Ovary (tissue), 9 donors: ENCODE results near the gene PPCDC. TPM values are rescaled to one million over a fixed set of nuclear protein-coding genes. Genes with fewer than 3 reads are reported as not detected.

Experiments used
- DNase-seq, 5 donors: peaks; one replicate each; pipeline ENCODE4 v3.0.0-alpha.2; 2019 to 2020
- H3K27ac ChIP-seq, 2 donors: fragments of 200-600 bp; one replicate each; pipeline versions ENCODE4 v1.5.1 to v1.8.0; 2019 to 2022
- H3K27me3 ChIP-seq: fragments of 200-600 bp; one replicate; pipeline ENCODE4 v1.8.0; 2022
- H3K36me3 ChIP-seq: fragments of 200-600 bp; sonication (generic); one replicate; pipeline ENCODE4 v1.5.1; 2019
- H3K4me1 ChIP-seq: one replicate; pipeline ENCODE4 v1.8.1; 2013; ENCODE audit warnings: mild to moderate bottlenecking, moderate library complexity; ENCODE audit not compliant: insufficient read depth
- H3K4me3 ChIP-seq: fragments of 200-600 bp; sonication (generic); one replicate; pipeline ENCODE4 v1.5.1; 2017
- H3K9me3 ChIP-seq, 2 donors: fragments of 200-600 bp in 1 of 2; sonication (generic) in 1 of 2; one replicate each; pipeline versions ENCODE4 v1.5.1 to v1.8.1; 2013 to 2019; ENCODE audit warnings: mild to moderate bottlenecking in 1 of 2, moderate library complexity in 1 of 2
- CTCF ChIP-seq, 3 donors: fragments of 450-650 bp in 2 of 3; fragments of 200-600 bp in 1 of 3; IDR thresholded peaks; one replicate each; pipeline versions ENCODE4 v1.5.1 to v1.8.0; 2016 to 2022; ENCODE audit warnings: antibody characterized with exemption in 3 of 3, mild to moderate bottlenecking in 1 of 3
- EP300 ChIP-seq: sonication (generic); formaldehyde crosslinking; IDR thresholded peaks from one replicate; pipeline ENCODE4 v1.6.1; 2017; ENCODE audit warnings: antibody characterized with exemption
- POLR2A ChIP-seq: fragments of 450-650 bp; IDR thresholded peaks from one replicate; pipeline ENCODE4 v1.6.1; 2017; ENCODE audit warnings: antibody characterized with exemption, mild to moderate bottlenecking, moderate library complexity
- WGBS, 3 donors: extraction: QIAGEN DNeasy Blood & Tissue Kit in 1 of 3; methylation state at CpG; one replicate each; pipeline versions ENCODE4 v1.1.5 to v1.1.7; 2013 to 2017; 5-methylcytosine and 5-hydroxymethylcytosine counted together
- intact Hi-C, 4 donors: fragments of 100-400 bp; cut with DNase I; formaldehyde crosslinking; loops; one replicate each; pipeline versions ENCODE4 v1.11.0 to v1.15.1; 2022 to 2023
- polyA plus RNA-seq, 2 donors: library from polyadenylated mRNA; stranded (reverse); fragments of 200-250 nt in 1 of 2; fragments of 350-450 nt in 1 of 2; fragmentation: Illumina TruSeq in 1 of 2; extraction: RNeasy Lipid Tissue Mini Kit (QIAGEN cat#74804) in 1 of 2; gene quantifications; one replicate each; pipeline ENCODE4 v1.2.3, GENCODE V29; 2013 to 2014
- small RNA-seq: library from RNA; depleted of rRNA; stranded (forward); fragments of <200 nt; gene quantifications from one replicate; pipeline ENCODE3, GENCODE V24; 2016
- total RNA-seq, 7 donors: library from RNA; depleted of rRNA in 2 of 7; stranded (reverse); fragments of >200 nt in 2 of 7; fragmentation: NEBNext Ultra II Directional in 3 of 7; extraction: Animal tissue kit (Norgen Biotek cat#: 25700) in 3 of 7; gene quantifications; one replicate each; pipeline versions ENCODE4 v1.1.0 to v1.2.4, GENCODE V29; 2016 to 2023
- donor health status: DM: no; HTN: no; CAD: no; lungs with moderate emphysema.
- donor health status: DM: no; HTN: no; CAD: no.
- donor health status: Bipolar disorder and iron deficiency.
- donor health status: DM: yes; HTN: yes; CAD: no.
- donor health status: DM: no; HTN: no; CAD: no.
- donor health status: DM: yes; HTN: yes; CAD: no.

PPCDC gene
- total and polyA plus RNA-seq, 9 donors, result 4.0 to 20.6 (median 9.7) TPM

GRCh38 chr15:75095594-75095993 is 72.2 kb downstream of the PPCDC start:
- no peaks in the 10 kb centered on the region for H3K36me3 ChIP-seq
- no peaks in the 10 kb centered on the region for H3K9me3 ChIP-seq
- no peak for DNase-seq
- intact Hi-C loops, result no loop called here
- H3K27me3 ChIP-seq, result no peaks in the 10 kb centered on the region
- WGBS, 3 donors, result 76 to 83% (median 82%) methylated on average over 4 of the region's 4 CpGs
- H3K4me3 ChIP-seq, result no peak overlapping the region
- no peak overlapping the region for H3K27ac ChIP-seq
- no peak for TF ChIP-seq CTCF (IDR thresholded peaks at IDR 0.05)
- no peak for TF ChIP-seq POLR2A
- TF ChIP-seq EP300, result no peak
- H3K4me1 ChIP-seq, result no peaks in the 10 kb centered on the region

DNA sequence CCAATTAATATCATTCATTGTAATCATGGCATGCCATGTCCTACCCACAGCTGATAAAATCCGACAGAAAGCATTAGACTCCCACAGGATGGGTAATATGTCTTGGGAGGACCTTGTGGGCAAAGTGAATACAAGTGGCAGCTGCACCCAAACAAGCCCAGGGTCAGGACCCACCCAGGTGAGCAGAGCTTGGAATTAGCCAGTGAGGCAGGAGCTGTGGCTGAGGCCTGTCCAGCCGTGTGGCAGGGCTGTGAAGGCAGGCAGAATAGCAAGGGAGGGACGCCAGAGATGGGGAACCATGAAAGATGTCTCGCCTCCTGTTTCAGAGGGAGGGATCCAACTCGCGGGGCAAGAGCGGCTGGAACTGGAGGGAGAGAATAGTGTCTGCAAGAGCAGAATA is 74.5 kb downstream of the PPCDC start:
- no peak for DNase-seq
- intact Hi-C loops, result no loop called here
- Histone ChIP-seq H3K4me1 (no peaks in the 10 kb centered on the region), H3K27ac (no peak overlapping the region), H3K36me3 (no peaks in the 10 kb centered on the region), H3K9me3 (no peaks in the 10 kb centered on the region), H3K4me3 (no peak overlapping the region), H3K27me3 (no peaks in the 10 kb centered on the region)
- WGBS, 3 donors, result 76 to 86% (median 78%) methylated on average over 7 of the region's 7 CpGs
- TF ChIP-seq EP300, result no peak
- no peak for TF ChIP-seq POLR2A
- no peak for TF ChIP-seq CTCF (IDR thresholded peaks at IDR 0.05)

DNA sequence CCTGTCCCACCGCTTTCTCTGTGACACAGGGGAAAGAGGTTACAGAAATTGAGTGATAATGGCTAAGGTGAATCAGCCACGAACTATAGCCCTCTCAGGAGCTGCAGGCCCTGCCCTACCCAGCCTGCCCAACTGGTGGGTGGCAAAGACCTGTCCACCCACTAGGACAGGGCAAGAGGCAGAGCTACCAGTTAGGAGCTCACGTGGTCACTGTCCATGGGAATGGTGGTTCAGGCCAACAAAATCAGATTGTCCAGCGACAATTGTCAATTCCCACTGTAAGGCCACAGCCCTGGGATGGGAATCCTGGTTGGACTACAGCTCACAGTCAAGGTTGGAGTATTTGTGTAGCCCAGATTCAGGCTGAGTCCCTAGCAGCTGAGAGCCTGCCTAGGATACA is 75.0 kb downstream of the PPCDC start:
- Histone ChIP-seq H3K4me1 (no peaks in the 10 kb centered on the region), H3K9me3 (no peaks in the 10 kb centered on the region), H3K27ac (no peak overlapping the region), H3K4me3 (no peak overlapping the region), H3K36me3 (no peaks in the 10 kb centered on the region), H3K27me3 (no peaks in the 10 kb centered on the region)
- no peak for TF ChIP-seq EP300
- no peak for TF ChIP-seq POLR2A
- TF ChIP-seq CTCF (IDR thresholded peaks at IDR 0.05), result no peak
- intact Hi-C loops, result no loop called here
- no peak for DNase-seq
- WGBS, 3 donors, result 94 to 96% (median 94%) methylated on average over 4 of the region's 4 CpGs

Small RNA genes lying within 50 kb of the gene (small RNA-seq; reads per million reads assigned to genes)
- gene AC015720.1 (not detected), gene RF00019 (not detected)

Other genes starting within 250 kb of the PPCDC start
- 10 to 100 TPM; 10.7 to 49.6 (median 42.1) TPM for gene CSK, start 241.5 kb upstream of the PPCDC start, total RNA-seq
- gene CSK, start 241.5 kb upstream of the PPCDC start, polyA plus RNA-seq, result 10 to 100 TPM in 1 of 2 donors, 1 to 10 TPM in 1; 9.2 to 21.6 TPM
- gene LMAN1L, start 210.8 kb upstream of the PPCDC start, total RNA-seq, result not detected
- gene LMAN1L, start 210.8 kb upstream of the PPCDC start, polyA plus RNA-seq, result not detected
- gene CPLX3, start 197.0 kb upstream of the PPCDC start, total RNA-seq, result not detected
- not detected for gene CPLX3, start 197.0 kb upstream of the PPCDC start, polyA plus RNA-seq
- gene ULK3, start 180.4 kb upstream of the PPCDC start, total RNA-seq, result 10 to 100 TPM; 25.2 to 45.7 (median 27.8) TPM
- 10 to 100 TPM; 17.4 to 22.6 TPM for gene ULK3, start 180.4 kb upstream of the PPCDC start, polyA plus RNA-seq
- gene SCAMP2, start 150.2 kb upstream of the PPCDC start, total RNA-seq, result 10 to 100 TPM; 22.9 to 65.5 (median 53.1) TPM
- 10 to 100 TPM; 27.4 to 60.5 TPM for gene SCAMP2, start 150.2 kb upstream of the PPCDC start, polyA plus RNA-seq
- gene MPI, start 133.5 kb upstream of the PPCDC start, total RNA-seq, result 10 to 100 TPM; 42.6 to 55.6 (median 48.6) TPM
- gene MPI, start 133.5 kb upstream of the PPCDC start, polyA plus RNA-seq, result 10 to 100 TPM; 28.8 to 42.4 TPM
- 100 to 1,000 TPM in 1 of 7 donors, 10 to 100 TPM in 6; 31.0 to 125 (median 67.4) TPM for gene FAM219B, start 116.7 kb upstream of the PPCDC start, total RNA-seq
- 10 to 100 TPM; 35.1 to 67.9 TPM for gene FAM219B, start 116.7 kb upstream of the PPCDC start, polyA plus RNA-seq
- gene COX5A, start 85.5 kb upstream of the PPCDC start, total RNA-seq, result 10 to 100 TPM; 24.8 to 91.3 (median 73.9) TPM
- 100 to 1,000 TPM in 1 of 2 donors, 10 to 100 TPM in 1; 86.2 to 158 TPM for gene COX5A, start 85.5 kb upstream of the PPCDC start, polyA plus RNA-seq
- 10 to 100 TPM; 13.6 to 41.2 (median 28.6) TPM for gene RPP25, start 66.8 kb upstream of the PPCDC start, total RNA-seq
- gene RPP25, start 66.8 kb upstream of the PPCDC start, polyA plus RNA-seq, result 10 to 100 TPM; 16.0 to 17.3 TPM
- gene SCAMP5, start 28.0 kb upstream of the PPCDC start, total RNA-seq, result 10 to 100 TPM in 1 of 7 donors, 1 to 10 TPM in 6; 2.6 to 10.1 (median 5.7) TPM
- gene SCAMP5, start 28.0 kb upstream of the PPCDC start, polyA plus RNA-seq, result 10 to 100 TPM in 1 of 2 donors, 1 to 10 TPM in 1; 4.6 to 17.8 TPM
- 10 to 100 TPM; 16.8 to 66.1 (median 46.4) TPM for gene C15orf39, start 178.3 kb downstream of the PPCDC start, total RNA-seq
- 10 to 100 TPM in 1 of 2 donors, 1 to 10 TPM in 1; 4.8 to 19.5 TPM for gene C15orf39, start 178.3 kb downstream of the PPCDC start, polyA plus RNA-seq
- gene GOLGA6C, start 234.7 kb downstream of the PPCDC start, total RNA-seq, result not detected
- gene GOLGA6C, start 234.7 kb downstream of the PPCDC start, polyA plus RNA-seq, result not detected